T47D (cell line): ENCODE data around the gene ZNF44.
"Not testable (repeated sequence)": the region's sequence is repeated elsewhere in the genome, so short reads cannot be mapped to it uniquely, and the experiment has no call there.

ENCODE experiments used
- DNase-seq, 2 experiments: peaks; one replicate each; pipeline versions ENCODE4 v3.0.0 to v3.0.0-alpha.2; 2011 to 2012; ENCODE audit warnings: low read depth in 1 of 2, low spot score in 1 of 2
- JUND ChIP-seq: IDR thresholded peaks from 2 replicates; pipeline ENCODE4 v1.6.1; 2012; ENCODE audit warnings: low read depth
- in situ Hi-C: cut with HindIII; loops from 2 replicates; pipeline ENCODE4 v1.10.0; 2016; ENCODE audit warnings: low sequenced_read_pairs, low pct_unique_long_range_greater_than_20kb

Gene ZNF44

DNA sequence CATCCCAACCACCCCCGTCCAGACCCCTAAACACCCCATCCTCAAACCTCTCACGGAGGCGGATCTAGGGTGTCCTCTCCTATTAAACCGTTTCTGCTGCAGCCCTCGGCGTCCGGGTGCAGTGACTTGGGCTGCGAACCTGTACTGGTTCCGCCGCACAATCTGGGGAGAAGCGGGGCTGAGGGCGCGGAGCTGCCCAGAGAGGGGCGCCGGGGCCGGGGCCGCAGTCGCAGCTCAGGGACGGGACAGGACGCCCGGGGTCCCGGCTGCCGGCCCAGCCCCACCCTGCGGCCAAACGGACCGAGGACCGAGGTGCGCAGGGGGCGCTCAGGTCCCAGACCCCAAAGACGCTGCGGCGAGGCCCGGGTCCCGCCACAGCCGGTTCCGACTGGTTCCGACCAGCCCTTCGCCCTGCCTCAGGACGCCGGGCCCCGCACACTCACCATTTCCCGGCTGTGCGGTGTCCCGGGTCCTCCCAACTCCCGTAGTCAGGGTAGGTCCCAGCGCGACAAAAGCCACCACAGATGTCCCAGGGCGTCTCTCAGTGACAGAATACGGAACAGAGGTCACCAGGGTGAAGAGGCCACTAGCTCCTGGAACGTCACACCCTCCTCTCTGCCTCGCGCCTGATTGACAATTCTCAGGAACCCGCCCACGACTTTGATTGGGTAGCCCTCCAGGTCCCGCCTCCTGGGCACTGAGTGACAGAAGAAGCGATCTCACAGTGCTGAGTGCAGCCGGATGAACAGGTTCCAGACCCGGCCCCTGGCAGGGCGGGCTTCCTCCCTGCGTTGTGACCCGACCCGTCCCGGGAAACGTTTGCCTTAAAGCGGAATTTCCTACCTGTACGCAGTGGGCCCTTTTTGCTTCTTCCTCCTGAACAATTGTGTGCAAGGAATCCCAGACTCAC lies at the start of gene ZNF44:
Gene ZNF44, minus strand, starts transcription at position 635 of the 910 bp plus-strand sequence. Its CDS starts 189 bp downstream, at position 446.
- peak; percentile 86 to 98 for DNase-seq
- in situ Hi-C loops: no loop called here
- no peak for TF ChIP-seq JUND

DNA sequence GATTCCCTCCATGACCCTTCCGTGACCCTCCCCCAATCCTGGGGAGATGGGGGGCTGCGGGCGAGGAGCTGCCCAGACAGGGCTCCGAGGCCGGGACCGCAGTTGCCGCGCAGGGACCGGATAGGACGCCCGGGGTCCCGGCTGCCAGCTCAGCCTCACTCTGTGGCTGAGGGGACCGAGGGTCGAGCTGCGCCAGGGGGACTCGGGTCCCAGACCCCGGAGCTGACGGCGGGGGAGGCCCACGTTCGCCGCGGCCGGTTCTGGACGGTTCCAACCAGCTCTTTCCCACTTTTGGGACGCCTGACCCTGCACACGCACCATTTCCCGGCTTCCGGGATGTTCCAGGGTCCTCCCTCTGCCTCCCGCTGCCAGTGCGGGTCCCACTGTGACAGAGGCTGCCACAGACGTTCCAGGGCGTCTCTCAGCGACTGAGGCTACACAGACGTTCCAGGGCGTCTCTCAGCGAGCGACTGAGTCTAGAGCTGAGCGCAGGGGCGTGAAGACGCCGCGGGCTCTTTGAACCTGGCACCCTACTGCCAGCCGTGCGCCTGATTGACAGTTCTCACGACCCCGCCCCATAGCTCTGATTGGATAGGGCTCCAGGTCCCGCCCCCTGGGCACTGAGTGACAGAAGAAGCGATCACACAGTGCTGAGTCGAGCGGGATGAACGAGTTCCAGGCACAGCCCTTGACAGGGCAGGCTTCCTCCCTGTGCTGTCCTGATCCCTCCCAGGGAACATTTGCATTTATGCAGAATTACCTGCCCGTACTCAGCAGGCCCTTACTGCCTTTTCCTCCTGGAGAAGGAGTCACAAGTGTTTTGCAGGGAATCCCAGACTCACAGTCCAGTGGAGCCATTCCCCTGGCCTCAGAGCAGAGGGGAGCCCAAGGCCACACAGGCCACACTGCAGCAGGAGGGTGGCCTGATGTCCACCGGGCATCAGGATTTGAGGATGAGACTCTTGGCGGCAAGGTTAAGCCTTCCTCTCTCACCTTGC lies 38.8 kb upstream of the ZNF44 start, which contains the start of gene ZNF563:
Gene ZNF563, minus strand, starts transcription at position 472 of the 998 bp plus-strand sequence. Its CDS starts 151 bp downstream, at position 321.
- no peak for TF ChIP-seq JUND
- in situ Hi-C loops: no loop called here
- DNase-seq: peak; percentile 83 to 98

DNA sequence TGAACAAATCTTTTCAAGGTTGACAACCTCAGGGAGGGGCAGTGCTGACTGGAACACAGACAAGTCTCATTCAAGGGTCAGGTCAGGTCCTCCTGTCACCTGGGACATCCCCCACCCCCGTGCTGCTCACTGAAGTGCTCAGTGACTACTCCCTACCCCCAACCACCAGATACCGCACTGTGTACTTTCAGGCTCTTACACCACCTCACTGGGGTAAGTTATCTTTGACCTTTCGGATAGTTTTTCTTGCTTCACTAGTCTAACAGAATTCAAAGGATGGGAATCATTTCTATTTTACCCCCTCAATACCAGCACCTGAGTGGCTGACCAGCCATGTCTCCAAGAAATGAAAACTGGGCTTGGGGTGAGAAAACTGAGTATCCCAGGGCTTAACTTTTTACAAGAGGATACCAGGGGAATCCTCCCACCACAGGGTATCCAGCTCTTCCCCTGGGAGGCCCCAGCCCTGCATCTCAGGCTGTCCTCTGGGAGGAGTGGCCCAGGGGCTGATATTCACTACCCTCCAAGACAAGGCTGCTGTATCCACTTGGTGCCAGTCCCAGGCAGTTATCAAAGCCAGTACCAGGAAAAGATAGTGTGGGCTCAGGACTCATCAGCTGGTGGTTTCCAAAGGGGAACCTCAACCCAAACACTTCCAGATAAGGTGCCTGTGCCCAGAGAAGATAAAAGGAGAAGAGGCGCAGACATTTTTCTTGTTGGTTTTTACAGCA lies 36.7 kb upstream of the ZNF44 start:
- DNase-seq: no peak
- no peak for TF ChIP-seq JUND
- in situ Hi-C loops: no loop called here

DNA sequence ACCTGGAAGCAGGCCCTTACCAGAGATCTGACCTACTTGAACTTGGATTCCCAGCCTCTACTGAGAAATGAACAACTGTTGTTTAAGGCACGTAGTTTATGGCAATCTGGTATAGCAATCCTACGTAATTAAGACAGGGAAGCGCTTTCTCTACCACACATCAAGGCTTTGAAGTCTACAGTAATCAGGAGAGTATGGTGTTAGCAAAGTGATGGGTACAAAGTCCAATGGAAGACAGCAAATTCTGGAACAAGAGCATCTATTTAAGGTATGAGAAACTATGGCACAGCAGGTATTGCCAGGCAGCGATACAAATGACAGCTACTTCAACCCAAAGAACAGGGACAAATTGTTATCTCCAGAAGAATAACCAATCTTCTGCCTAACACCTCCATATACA lies 35.7 kb upstream of the ZNF44 start:
- TF ChIP-seq JUND: no peak
- DNase-seq: no peak
- in situ Hi-C loops: no loop called here

DNA sequence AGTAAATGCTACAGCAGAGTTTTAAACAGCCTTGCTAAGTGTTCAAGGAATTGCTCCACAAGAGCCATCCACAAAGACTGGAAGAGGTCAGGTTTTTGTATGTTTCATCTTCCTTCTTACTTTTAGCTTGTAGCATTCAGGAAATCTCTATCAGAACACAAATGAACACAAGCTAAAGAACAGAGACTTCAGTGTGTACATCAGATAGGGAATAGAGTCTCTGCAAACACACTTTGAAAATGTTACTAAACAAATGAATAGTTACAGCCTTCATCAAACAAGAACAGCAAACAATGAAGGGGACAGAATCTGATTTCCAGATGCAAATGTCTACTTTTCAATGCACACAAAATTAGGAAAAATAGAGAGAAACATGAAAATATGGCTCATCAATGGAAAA lies 31.0 kb upstream of the ZNF44 start:
- peak in 1 of 2 experiments; percentile 35 for DNase-seq
- in situ Hi-C loops: no loop called here
- TF ChIP-seq JUND: no peak

DNA sequence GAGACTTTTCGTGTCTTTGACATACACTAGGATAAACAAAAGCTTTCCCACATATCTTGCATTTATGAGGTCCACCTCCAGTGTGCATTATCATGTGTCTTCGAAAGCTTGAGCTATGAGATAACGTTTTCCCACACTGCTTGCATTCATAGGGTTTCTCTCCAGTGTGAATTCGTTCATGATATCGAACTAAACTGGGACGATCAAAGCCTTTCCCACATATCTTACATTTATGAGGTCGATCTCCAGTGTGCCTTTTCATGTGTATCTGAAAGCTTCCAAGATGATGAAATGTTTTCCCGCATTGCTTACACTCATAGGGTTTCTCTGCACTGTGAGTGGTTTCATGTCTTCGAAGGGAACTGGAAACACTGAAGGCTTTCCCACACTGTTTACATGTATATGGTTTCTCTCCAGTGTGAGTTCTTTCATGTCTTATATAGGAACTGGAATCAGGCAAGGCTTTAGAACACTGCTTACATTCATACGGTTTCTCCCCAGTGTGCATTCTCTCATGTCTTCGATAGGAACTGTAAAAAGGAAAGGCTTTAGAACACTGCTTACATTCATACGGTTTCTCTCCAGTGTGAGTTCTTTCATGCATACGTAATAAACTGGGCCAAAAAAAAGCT lies 24.2 kb upstream of the ZNF44 start:
- no peak for DNase-seq
- in situ Hi-C loops: no loop called here
- no peak for TF ChIP-seq JUND

DNA sequence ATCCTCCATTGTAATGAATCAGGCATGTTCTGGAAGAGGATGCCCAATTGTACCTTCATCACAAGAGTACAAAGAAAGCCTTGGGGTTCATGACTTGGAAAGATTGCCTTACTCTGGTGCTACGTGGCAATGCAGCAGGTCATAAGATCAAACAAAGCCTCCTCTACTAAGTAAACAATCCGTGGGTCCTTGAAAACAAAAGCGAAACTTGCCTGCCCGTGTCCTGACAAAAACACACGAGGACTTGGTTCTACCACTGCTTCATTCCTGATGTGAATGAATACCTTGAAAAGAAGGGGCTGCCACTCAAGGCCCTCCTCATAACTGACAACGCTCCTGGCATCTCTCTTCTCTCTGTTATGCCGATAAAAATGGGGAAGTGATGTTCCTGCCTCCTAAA lies 19.9 kb upstream of the ZNF44 start:
- no peak for DNase-seq
- in situ Hi-C loops: no loop called here
- no peak for TF ChIP-seq JUND

DNA sequence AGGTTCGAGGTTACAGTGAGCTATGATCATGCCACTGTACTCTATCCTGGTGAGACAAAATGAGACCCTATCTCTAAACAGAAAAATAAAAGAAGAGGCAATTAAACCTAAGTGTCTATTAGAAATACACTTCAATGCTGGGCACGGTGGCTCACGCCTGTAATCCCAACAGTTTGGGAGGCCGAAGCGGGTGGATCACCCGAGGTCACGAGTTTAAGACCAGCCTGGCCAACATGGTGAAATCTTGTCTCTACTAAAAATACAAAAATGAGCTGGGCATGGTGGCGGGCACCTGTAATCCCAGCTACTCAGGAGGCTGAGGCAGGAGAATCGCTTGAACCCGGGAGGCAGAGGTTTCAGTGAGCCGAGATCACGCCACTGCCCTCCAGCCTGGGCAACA lies 14.2 kb upstream of the ZNF44 start:
- DNase-seq, in situ Hi-C loops: not testable (repeated sequence)

DNA sequence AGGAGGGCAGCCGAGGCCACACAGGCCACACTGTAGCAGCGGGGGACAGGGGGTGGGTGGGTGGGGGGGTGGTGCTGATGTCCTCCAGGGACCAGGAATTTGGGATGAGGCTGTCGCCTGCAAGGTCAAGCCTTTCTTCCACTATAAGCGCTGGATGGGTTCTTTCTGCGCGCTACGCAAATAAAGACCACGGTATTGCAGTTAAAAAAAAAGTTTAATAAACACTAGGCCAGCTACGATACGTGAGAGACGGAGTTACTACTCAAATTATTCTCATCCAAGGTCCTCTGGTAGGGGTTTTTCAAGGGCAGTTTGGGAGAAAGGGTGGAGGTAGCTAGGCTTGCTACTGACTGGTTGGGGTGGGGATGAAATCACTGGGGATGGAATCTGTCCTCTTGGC lies 508 bp upstream of the ZNF44 start:
- DNase-seq: no peak
- in situ Hi-C loops: no loop called here
- no peak for TF ChIP-seq JUND

DNA sequence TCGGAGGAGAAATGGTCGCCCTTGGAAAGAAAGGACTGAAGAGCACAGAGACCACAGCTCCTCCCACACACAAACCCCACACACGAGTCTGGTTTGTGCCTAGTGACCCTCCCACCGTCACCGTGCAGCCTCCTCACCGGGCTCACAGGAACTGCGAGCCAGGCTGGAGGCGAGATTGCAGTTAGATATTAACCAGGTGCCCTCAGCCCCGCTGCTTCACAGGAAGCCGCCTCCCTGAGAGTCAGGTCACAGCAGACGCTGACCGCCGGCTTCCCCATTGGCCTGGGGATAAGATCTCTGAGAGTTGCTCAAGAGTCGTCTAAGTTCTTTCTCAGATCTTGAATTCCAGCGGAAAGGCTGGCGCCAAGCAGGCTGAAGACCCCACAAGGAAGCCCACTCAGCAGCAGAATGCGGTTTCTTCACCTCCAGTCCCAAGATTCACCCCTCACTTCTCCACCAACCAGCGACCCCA lies 870 bp downstream of the ZNF44 start:
- in situ Hi-C loops: no loop called here
- peak; percentile 32 to 66 for DNase-seq
- no peak for TF ChIP-seq JUND

DNA sequence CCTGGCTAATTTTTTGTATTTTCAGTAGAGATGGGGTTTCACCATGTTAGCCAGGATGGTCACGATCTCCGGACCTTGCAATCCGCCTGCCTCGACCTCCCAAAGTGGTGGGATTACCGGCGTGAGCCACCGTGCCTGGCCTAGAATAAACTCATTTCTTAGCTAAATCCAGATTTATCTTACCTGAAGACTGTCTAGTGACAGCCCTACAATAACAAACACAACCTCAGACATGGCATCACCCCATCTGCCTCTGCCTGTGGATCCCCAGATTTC lies 5.0 kb downstream of the ZNF44 start:
- in situ Hi-C loops: no loop called here
- no peak for TF ChIP-seq JUND
- DNase-seq: no peak
